SU-DHL-6 (cell line): ENCODE results near the gene DHRS11.

Experiments
- H2AFZ ChIP-seq: fragments of 200-600 bp; sonication (generic); 2 replicates; pipeline ENCODE4 v1.6.1; 2014; ENCODE audit warnings: low read depth, mild to moderate bottlenecking, moderate library complexity, mixed read lengths, antibody characterized with exemption, low read length; ENCODE audit not compliant: severe bottlenecking
- H3F3A ChIP-seq: fragments of 200-600 bp; shearing (Covaris generic); 2 replicates; pipeline ENCODE4 v1.6.0; 2016; ENCODE audit warnings: antibody characterized with exemption, mild to moderate bottlenecking; ENCODE audit not compliant: insufficient read depth
- H3K27ac ChIP-seq: fragments of 200-600 bp; sonication (generic); 2 replicates; pipeline ENCODE4 v1.5.1; 2016; ENCODE audit warnings: low read depth, mild to moderate bottlenecking, low read length, moderate library complexity, mixed read lengths
- H3K27me3 ChIP-seq: fragments of 200-600 bp; sonication (generic), shearing (Covaris generic); 2 replicates; pipeline ENCODE4 v1.6.0; 2014; ENCODE audit warnings: mild to moderate bottlenecking, low read length
- H3K36me3 ChIP-seq: fragments of 200-600 bp; sonication (generic); 2 replicates; pipeline ENCODE4 v1.6.1; 2014; ENCODE audit warnings: mild to moderate bottlenecking, low read length, mixed read lengths
- H3K4me2 ChIP-seq: fragments of 300-600, 200-600 bp; shearing (Covaris generic), sonication (generic); 2 replicates; pipeline ENCODE4 v1.6.0; 2014; ENCODE audit warnings: low read length, low read depth, mild to moderate bottlenecking; ENCODE audit not compliant: poor library complexity, severe bottlenecking
- H3K4me3 ChIP-seq: fragments of 200-600 bp; sonication (generic); 2 replicates; pipeline ENCODE4 v1.5.1; 2014; ENCODE audit warnings: antibody characterized with exemption, low read length, mild to moderate bottlenecking, mixed read lengths; ENCODE audit not compliant: insufficient read depth, poor library complexity, severe bottlenecking
- H3K79me2 ChIP-seq: fragments of 200-600 bp; sonication (generic); 2 replicates; pipeline ENCODE4 v1.6.1; 2014; ENCODE audit warnings: mild to moderate bottlenecking, low read length, moderate library complexity; ENCODE audit not compliant: insufficient read depth
- H3K9ac ChIP-seq: fragments of 200-600 bp; sonication (generic); 2 replicates; pipeline ENCODE4 v1.7.0; 2014; ENCODE audit warnings: mild to moderate bottlenecking, low read length
- H3K9me2 ChIP-seq: fragments of 200-600 bp; sonication (generic); replicated peaks from 2 replicates; pipeline ENCODE4 v1.6.1; 2014; ENCODE audit warnings: low read length; ENCODE audit not compliant: insufficient read depth
- H3K9me3 ChIP-seq: fragments of 200-600 bp; sonication (generic); 2 replicates; pipeline ENCODE4 v1.6.1; 2014; ENCODE audit warnings: low read length, mixed read lengths; ENCODE audit not compliant: insufficient read depth
- H4K20me1 ChIP-seq: fragments of 200-600 bp; sonication (generic); 2 replicates; pipeline ENCODE4 v1.6.1; 2014; ENCODE audit warnings: low read depth, mild to moderate bottlenecking, antibody characterized with exemption, low read length, moderate library complexity, mixed read lengths
- EZH2phosphoT487 ChIP-seq: fragments of 200-600 bp; sonication (generic), shearing (Covaris generic); conservative IDR thresholded peaks from 2 replicates; pipeline ENCODE4 v1.6.1; 2018; ENCODE audit warnings: mild to moderate bottlenecking, antibody characterized with exemption, low read length, moderate library complexity, mixed read lengths
- TF ChIP-seq, protein P1 (sequence below): fragments of 200-600 bp; sonication (generic); IDR thresholded peaks from one replicate; pipeline ENCODE4 v1.5.1; 2017; ENCODE audit warnings: antibody characterized with exemption, mild to moderate bottlenecking, low read length, moderate library complexity; ENCODE audit not compliant: insufficient read depth, poor library complexity, severe bottlenecking

The DHRS11 gene

DNA sequence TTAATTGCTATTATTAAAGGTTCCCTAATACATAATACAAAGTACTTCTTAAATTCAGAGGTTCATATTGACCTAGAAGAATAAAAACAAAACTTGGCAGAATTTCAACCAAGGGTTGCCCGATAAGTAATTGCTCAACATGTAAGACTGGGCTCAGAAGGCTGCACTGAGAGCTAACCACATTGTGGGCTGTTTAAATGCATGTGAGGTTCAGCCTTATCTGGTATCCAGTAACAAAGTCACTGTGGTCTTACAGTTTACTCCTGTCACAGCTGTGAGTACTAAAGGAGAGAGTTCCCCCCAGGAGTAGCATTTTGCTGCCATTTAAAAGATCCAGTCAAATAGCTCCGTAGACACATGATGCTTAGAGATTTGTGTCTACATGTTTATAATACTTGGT is 1.6 kb upstream of the DHRS11 start:
- Histone ChIP-seq H3K4me3 (no peak overlapping the region), H3K36me3 (peaks cover 24% of the 10 kb centered on the region), H3K9me3 (no peaks in the 10 kb centered on the region), H3K79me2 (no peaks in the 10 kb centered on the region), H3K27ac (peak overlapping the region; percentile 29; the same call in 1 of the 2 replicates), H3F3A (peaks cover 39% of the 10 kb centered on the region), H3K4me2 (no peak overlapping the region), H4K20me1 (no peaks in the 10 kb centered on the region), H3K9ac (no peak overlapping the region), H3K9me2 (no peaks in the 10 kb centered on the region), H2AFZ (no peak overlapping the region), H3K27me3 (no peaks in the 10 kb centered on the region)
- TF ChIP-seq, protein P1, sequence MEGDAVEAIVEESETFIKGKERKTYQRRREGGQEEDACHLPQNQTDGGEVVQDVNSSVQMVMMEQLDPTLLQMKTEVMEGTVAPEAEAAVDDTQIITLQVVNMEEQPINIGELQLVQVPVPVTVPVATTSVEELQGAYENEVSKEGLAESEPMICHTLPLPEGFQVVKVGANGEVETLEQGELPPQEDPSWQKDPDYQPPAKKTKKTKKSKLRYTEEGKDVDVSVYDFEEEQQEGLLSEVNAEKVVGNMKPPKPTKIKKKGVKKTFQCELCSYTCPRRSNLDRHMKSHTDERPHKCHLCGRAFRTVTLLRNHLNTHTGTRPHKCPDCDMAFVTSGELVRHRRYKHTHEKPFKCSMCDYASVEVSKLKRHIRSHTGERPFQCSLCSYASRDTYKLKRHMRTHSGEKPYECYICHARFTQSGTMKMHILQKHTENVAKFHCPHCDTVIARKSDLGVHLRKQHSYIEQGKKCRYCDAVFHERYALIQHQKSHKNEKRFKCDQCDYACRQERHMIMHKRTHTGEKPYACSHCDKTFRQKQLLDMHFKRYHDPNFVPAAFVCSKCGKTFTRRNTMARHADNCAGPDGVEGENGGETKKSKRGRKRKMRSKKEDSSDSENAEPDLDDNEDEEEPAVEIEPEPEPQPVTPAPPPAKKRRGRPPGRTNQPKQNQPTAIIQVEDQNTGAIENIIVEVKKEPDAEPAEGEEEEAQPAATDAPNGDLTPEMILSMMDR, result no peak
- no peak for TF ChIP-seq EZH2phosphoT487

DNA sequence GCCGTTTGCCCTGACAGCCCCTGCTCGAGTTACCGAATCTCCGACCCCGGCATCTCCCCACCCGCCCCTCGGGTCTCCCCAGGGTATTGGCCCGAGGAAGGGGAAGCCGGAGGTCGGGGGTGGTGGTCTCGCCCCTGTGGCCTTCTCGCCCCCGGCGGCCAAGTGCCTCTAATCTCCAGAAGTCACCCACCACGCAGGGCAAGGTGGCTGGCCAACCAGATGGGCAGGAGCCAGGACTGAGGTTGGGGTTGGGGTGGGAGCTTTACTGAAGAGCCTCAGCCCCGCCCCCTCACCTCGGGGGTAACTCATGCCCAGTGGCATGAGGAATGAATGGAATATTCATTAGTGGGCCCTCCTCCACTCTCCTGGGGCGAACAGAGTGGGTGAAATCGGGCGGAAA is 637 bp downstream of the DHRS11 start:
- H3K9ac ChIP-seq, result peak overlapping the region; percentile 81
- H2AFZ ChIP-seq, result peak overlapping the region; percentile 48
- H3F3A ChIP-seq, result peaks cover 30% of the 10 kb centered on the region
- H4K20me1 ChIP-seq, result no peaks in the 10 kb centered on the region
- no peaks in the 10 kb centered on the region for H3K79me2 ChIP-seq
- H3K27ac ChIP-seq, result no peak overlapping the region
- H3K9me3 ChIP-seq, result no peaks in the 10 kb centered on the region
- no peaks in the 10 kb centered on the region for H3K9me2 ChIP-seq
- peak overlapping the region; percentile 83 for H3K4me2 ChIP-seq
- peak overlapping the region; percentile 76 for H3K4me3 ChIP-seq
- no peaks in the 10 kb centered on the region for H3K27me3 ChIP-seq
- 0 out of 2 replicates have a peak, but pooled peaks cover 5% of the 10 kb centered on the region for H3K36me3 ChIP-seq
- TF ChIP-seq EZH2phosphoT487, result no peak
- TF ChIP-seq, protein P1, result no peak

DNA sequence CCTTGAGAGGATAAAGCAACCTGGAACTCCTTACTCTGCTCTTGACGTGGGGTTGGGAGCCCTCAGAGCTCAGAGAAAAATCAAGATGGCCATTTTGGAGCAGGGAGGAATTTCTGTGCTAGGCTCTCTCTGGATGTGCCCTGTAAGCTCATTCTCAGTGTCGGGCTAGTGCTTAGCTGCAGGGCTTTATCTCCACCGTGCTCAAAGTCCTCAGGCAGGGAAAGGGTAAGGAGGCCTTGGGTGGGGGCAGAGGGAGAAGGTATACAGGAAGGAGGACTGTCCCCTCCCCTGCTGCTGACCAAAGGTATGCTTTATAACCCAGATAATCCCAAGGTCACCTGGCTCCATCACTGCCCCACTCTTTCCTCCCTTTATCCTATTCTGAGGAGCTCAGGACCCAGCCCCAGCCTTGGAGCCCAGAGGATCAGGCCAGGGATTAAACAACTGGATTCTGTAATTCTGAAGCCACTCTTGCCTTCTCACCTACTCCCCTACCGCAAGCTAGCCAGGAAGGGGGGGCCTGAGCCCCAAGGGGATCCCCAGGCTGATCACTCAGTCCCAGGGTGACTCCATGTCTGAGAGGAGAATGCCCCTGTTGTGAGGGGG is 1.1 kb downstream of the DHRS11 start:
- Histone ChIP-seq H3K27ac (no peak overlapping the region), H3K79me2 (no peaks in the 10 kb centered on the region), H3K9me2 (no peaks in the 10 kb centered on the region), H2AFZ (no peak overlapping the region), H3K4me2 (peak overlapping the region; percentile 83), H3K9ac (peak overlapping the region; percentile 81), H3K27me3 (no peaks in the 10 kb centered on the region), H3K9me3 (no peaks in the 10 kb centered on the region), H3K36me3 (0 out of 2 replicates have a peak, but pooled peaks cover 4% of the 10 kb centered on the region), H3K4me3 (peak overlapping the region; percentile 76), H3F3A (peaks cover 30% of the 10 kb centered on the region), H4K20me1 (no peaks in the 10 kb centered on the region)
- TF ChIP-seq, protein P1, result no peak
- no peak for TF ChIP-seq EZH2phosphoT487
